MM.1S (cell line): ENCODE results near the gene CFAP68.
A peak's percentile ranks its signal among the peaks of the same experiment; 100 is the strongest.

Source experiments
- DNase-seq: peaks from one replicate; pipeline ENCODE4 v3.0.0-alpha.2; 2015
- H2AFZ ChIP-seq: fragments of 300-600 bp; sonication (generic); 2 replicates; pipeline ENCODE4 v1.6.0; 2016; ENCODE audit warnings: antibody characterized with exemption, low read length
- H3F3A ChIP-seq: fragments of 300-600 bp; sonication (generic); 2 replicates; pipeline ENCODE4 v1.6.1; 2016; ENCODE audit warnings: mild to moderate bottlenecking, antibody characterized with exemption, low read length, moderate library complexity, mixed read lengths; ENCODE audit not compliant: insufficient read depth
- H3K27ac ChIP-seq: fragments of 300-600 bp; sonication (generic); 2 replicates; pipeline ENCODE4 v1.5.1; 2016; ENCODE audit warnings: mild to moderate bottlenecking, low read length
- H3K27me3 ChIP-seq: fragments of 300-600 bp; sonication (generic); replicated peaks from 2 replicates; pipeline ENCODE4 v1.6.0; 2016; ENCODE audit warnings: low read length; ENCODE audit not compliant: insufficient read depth
- H3K36me3 ChIP-seq: fragments of 300-600 bp; sonication (generic); replicated peaks from 2 replicates; pipeline ENCODE4 v1.6.1; 2016; ENCODE audit warnings: mild to moderate bottlenecking, low read length, mixed read lengths; ENCODE audit not compliant: insufficient read depth
- H3K4me1 ChIP-seq: fragments of 300-600 bp; sonication (generic); 2 replicates; pipeline ENCODE4 v1.6.1; 2016; ENCODE audit warnings: low read length, mixed read lengths
- H3K4me2 ChIP-seq: fragments of 300-600 bp; sonication (generic); 2 replicates; pipeline ENCODE4 v1.6.0; 2016; ENCODE audit warnings: low read depth, low read length
- H3K4me3 ChIP-seq: fragments of 300-600 bp; sonication (generic); 2 replicates; pipeline ENCODE4 v1.5.1; 2016; ENCODE audit warnings: low read length, mixed read lengths
- H3K79me2 ChIP-seq: fragments of 300-600 bp; sonication (generic); 2 replicates; pipeline ENCODE4 v1.6.1; 2016; ENCODE audit warnings: mixed run types, low read length, mixed read lengths
- H3K9ac ChIP-seq: fragments of 300-600 bp; sonication (generic); 2 replicates; pipeline ENCODE4 v1.6.1; 2016; ENCODE audit warnings: low read length, mixed read lengths
- H3K9me2 ChIP-seq: fragments of 300-600 bp; sonication (generic); replicated peaks from 2 replicates; pipeline ENCODE4 v1.6.1; 2016; ENCODE audit warnings: mild to moderate bottlenecking, low read length, mixed read lengths; ENCODE audit not compliant: insufficient read depth
- H3K9me3 ChIP-seq: fragments of 300-600 bp; sonication (generic); replicated peaks from 2 replicates; pipeline ENCODE4 v1.6.1; 2016; ENCODE audit warnings: mild to moderate bottlenecking, low read length, mixed read lengths; ENCODE audit not compliant: insufficient read depth
- H4K20me1 ChIP-seq: fragments of 300-600 bp; sonication (generic); 2 replicates; pipeline ENCODE4 v1.6.1; 2016; ENCODE audit warnings: mild to moderate bottlenecking, low read length, moderate library complexity, mixed read lengths; ENCODE audit not compliant: insufficient read depth
- EZH2 ChIP-seq: fragments of 300-600 bp; sonication (generic); optimal IDR thresholded peaks from 2 replicates; pipeline ENCODE3; 2017; ENCODE audit warnings: low read depth, mild to moderate bottlenecking, antibody characterized with exemption, low read length, mixed read lengths
- EZH2phosphoT487 ChIP-seq: fragments of 300-600 bp; sonication (generic); IDR thresholded peaks from 2 replicates; pipeline ENCODE4 v1.6.1; 2018; ENCODE audit warnings: antibody characterized with exemption, low read length
- TF ChIP-seq, protein P1 (sequence below): fragments of 300-600 bp; sonication (generic); IDR thresholded peaks from 2 replicates; pipeline ENCODE4 v1.5.1; 2016; ENCODE audit warnings: antibody characterized with exemption, low read length, mixed read lengths

The CFAP68 gene

DNA sequence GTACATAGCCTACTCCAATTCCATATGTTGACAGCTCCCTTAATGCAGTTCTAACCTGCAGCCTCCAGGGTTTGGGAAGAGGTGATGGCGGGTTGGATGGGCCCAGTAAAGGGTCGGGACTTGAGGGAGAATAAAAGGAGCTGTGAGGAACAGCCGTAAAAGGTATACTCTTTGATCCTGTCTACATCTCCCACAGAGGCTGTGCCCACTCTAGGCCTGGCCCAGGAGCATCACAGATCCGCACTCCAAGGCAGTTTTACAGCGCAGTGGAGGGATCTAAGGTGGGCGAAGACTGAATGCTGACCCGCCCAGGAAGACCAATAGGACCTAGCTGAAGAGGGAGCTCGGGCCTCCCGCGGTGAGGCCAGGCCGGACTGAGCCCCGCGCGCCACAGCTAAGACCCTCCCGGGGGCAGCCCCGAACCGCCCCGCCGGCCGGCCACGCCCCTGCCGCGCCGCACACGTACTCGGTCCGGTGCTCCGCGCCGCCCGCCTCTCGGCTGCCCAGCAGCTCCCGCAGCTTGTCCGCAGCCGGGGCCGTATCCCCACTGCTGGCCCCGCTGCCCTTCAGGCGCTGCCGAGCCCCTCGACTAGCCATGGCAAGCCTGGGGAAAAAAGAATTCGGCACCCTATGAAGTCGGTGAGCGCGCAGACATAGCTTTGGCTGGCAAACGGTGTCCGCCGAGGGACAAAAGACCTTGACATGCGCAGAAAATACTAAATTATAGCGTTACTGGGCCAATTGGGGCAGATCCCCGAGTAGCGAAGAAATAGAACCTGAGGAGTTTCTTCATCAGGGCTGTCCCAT, 8.3 kb upstream of the CFAP68 start, which contains the start of gene ALG9:
Gene ALG9, minus strand, starts transcription at position 696 of the 807 bp plus-strand sequence. Its CDS starts 99 bp downstream, at position 597.
- Histone ChIP-seq H3K9ac (peak within 1 kb of the TSS; percentile 77), H3K36me3 (no peaks in the 10 kb centered on the region), H3K79me2 (peaks cover 11% of the 10 kb centered on the region), H2AFZ (peak within 1 kb of the TSS; percentile 92), H3K27me3 (no peaks in the 10 kb centered on the region), H3K4me3 (peak within 1 kb of the TSS; percentile 83), H3K4me1 (peaks cover 10% of the 10 kb centered on the region; the same call in 1 of the 2 replicates), H3F3A (0 out of 2 replicates have a peak, but pooled peaks cover 6% of the 10 kb centered on the region), H3K4me2 (peak within 1 kb of the TSS; percentile 81), H3K9me3 (no peaks in the 10 kb centered on the region), H3K9me2 (no peaks in the 10 kb centered on the region), H3K27ac (peak within 1 kb of the TSS; percentile 43; the same call in 1 of the 2 replicates), H4K20me1 (no peaks in the 10 kb centered on the region)
- TF ChIP-seq EZH2phosphoT487, result no peak
- no peak for TF ChIP-seq EZH2
- TF ChIP-seq, protein P1, sequence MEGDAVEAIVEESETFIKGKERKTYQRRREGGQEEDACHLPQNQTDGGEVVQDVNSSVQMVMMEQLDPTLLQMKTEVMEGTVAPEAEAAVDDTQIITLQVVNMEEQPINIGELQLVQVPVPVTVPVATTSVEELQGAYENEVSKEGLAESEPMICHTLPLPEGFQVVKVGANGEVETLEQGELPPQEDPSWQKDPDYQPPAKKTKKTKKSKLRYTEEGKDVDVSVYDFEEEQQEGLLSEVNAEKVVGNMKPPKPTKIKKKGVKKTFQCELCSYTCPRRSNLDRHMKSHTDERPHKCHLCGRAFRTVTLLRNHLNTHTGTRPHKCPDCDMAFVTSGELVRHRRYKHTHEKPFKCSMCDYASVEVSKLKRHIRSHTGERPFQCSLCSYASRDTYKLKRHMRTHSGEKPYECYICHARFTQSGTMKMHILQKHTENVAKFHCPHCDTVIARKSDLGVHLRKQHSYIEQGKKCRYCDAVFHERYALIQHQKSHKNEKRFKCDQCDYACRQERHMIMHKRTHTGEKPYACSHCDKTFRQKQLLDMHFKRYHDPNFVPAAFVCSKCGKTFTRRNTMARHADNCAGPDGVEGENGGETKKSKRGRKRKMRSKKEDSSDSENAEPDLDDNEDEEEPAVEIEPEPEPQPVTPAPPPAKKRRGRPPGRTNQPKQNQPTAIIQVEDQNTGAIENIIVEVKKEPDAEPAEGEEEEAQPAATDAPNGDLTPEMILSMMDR, result peak; percentile 38
- DNase-seq, result peak; percentile 78

DNA sequence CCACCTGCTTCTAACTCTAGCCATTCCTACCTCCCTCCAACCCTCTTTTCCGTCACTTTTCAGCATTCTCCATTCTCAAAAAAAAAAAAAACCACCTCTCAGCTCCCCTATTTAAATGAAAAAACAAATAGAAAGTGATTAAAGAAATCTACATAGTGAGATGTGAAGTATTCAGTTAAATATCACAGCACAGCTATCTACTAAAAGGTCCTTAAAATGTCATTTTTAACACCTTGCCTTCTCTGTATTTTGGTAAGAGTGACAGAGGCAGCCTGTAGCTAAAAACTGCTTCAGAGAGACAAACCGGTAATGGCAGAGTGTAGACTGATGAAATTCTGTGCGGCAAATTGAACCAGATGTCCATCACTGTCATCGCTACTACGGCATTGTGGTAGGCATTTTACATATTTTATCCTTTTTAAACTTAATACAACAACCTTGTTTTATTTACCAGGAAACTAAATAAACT, 7.6 kb upstream of the CFAP68 start:
- H3K4me2 ChIP-seq, result peak overlapping the region; percentile 81
- 0 out of 2 replicates have a peak, but pooled peaks cover 6% of the 10 kb centered on the region for H3F3A ChIP-seq
- peak overlapping the region; percentile 92 for H2AFZ ChIP-seq
- H3K9me3 ChIP-seq, result no peaks in the 10 kb centered on the region
- H3K79me2 ChIP-seq, result peaks cover 11% of the 10 kb centered on the region
- no peak for DNase-seq
- H3K4me1 ChIP-seq, result peaks cover 10% of the 10 kb centered on the region; the same call in 1 of the 2 replicates
- H3K9me2 ChIP-seq, result no peaks in the 10 kb centered on the region
- TF ChIP-seq EZH2phosphoT487 (no peak), EZH2 (no peak)
- TF ChIP-seq, protein P1, result no peak
- peak overlapping the region; percentile 77; the same call in 1 of the 2 replicates for H3K9ac ChIP-seq
- no peaks in the 10 kb centered on the region for H4K20me1 ChIP-seq
- no peaks in the 10 kb centered on the region for H3K27me3 ChIP-seq
- no peaks in the 10 kb centered on the region for H3K36me3 ChIP-seq
- H3K4me3 ChIP-seq, result peak overlapping the region; percentile 83
- no peak overlapping the region for H3K27ac ChIP-seq

DNA sequence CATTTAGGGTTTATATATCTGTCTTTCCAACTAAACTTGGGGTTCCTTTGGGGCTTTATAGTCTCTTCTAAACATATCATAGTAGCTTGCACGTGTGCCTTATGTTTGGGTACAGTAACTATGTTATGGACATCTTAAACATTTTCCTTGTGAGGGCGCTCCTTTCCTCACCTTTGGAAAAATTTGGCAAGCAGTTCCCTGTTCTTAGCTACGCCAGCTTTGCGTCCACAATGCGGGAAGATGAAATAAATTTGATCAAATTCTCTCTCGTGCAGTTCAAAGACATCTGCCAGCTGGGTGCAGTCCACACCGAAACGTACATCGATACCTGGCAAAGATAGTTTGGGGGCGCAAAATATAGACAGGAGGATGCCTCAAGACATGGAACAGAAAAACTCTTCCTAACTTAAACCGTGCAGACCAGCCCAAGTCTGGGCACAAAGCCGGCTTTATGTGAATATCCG, 924 bp upstream of the CFAP68 start:
- no peaks in the 10 kb centered on the region for H3K36me3 ChIP-seq
- H3K9me2 ChIP-seq, result no peaks in the 10 kb centered on the region
- peak overlapping the region; percentile 85 for H3K9ac ChIP-seq
- peak overlapping the region; percentile 81 for H3K4me3 ChIP-seq
- no peaks in the 10 kb centered on the region for H4K20me1 ChIP-seq
- H3K79me2 ChIP-seq, result peaks cover 8% of the 10 kb centered on the region
- TF ChIP-seq EZH2phosphoT487 (no peak), EZH2 (no peak)
- TF ChIP-seq, protein P1, result no peak
- H3K9me3 ChIP-seq, result no peaks in the 10 kb centered on the region
- peak overlapping the region; percentile 89 for H2AFZ ChIP-seq
- H3K27me3 ChIP-seq, result no peaks in the 10 kb centered on the region
- peak overlapping the region; percentile 93 for H3K27ac ChIP-seq
- peak overlapping the region; percentile 85 for H3K4me2 ChIP-seq
- peak; percentile 10 for DNase-seq
- peaks cover 7% of the 10 kb centered on the region for H3F3A ChIP-seq
- H3K4me1 ChIP-seq, result peaks cover 7% of the 10 kb centered on the region; the same call in 1 of the 2 replicates
